Suprapubic skin (tissue), 4 donors: ENCODE measurements around the gene PRTG. TPM values are rescaled to one million over a fixed set of nuclear protein-coding genes. Genes with fewer than 3 reads are reported as not detected.

Experiments
- DNase-seq, 2 donors: peaks; one replicate each; pipeline ENCODE4 v3.0.0-alpha.2; 2019; ENCODE audit warnings: low spot score in 2 of 2
- H3K27ac ChIP-seq: fragments of 200-600 bp; sonication (generic); one replicate; pipeline ENCODE4 v1.5.1; 2019
- H3K27me3 ChIP-seq: fragments of 200-600 bp; sonication (generic); one replicate; pipeline ENCODE4 v1.5.1; 2019
- H3K36me3 ChIP-seq: fragments of 200-600 bp; sonication (generic); one replicate; pipeline ENCODE4 v1.5.1; 2019
- H3K4me1 ChIP-seq: fragments of 200-600 bp; sonication (generic); one replicate; pipeline ENCODE4 v1.5.1; 2019
- H3K4me3 ChIP-seq: fragments of 200-600 bp; sonication (generic); one replicate; pipeline ENCODE4 v1.5.1; 2019; ENCODE audit warnings: mild to moderate bottlenecking
- H3K9me3 ChIP-seq: fragments of 200-600 bp; sonication (generic); one replicate; pipeline ENCODE4 v1.5.1; 2019
- EP300 ChIP-seq: sonication (generic); formaldehyde crosslinking; IDR thresholded peaks from one replicate; pipeline ENCODE4 v1.6.1; 2017; ENCODE audit warnings: antibody characterized with exemption
- POLR2A ChIP-seq, 2 donors: fragments of 450-650 bp; IDR thresholded peaks; one replicate each; pipeline ENCODE4 v1.6.1; 2017; ENCODE audit warnings: antibody characterized with exemption in 2 of 2, mild to moderate bottlenecking in 2 of 2, moderate library complexity in 2 of 2
- POLR2AphosphoS5 ChIP-seq, 3 donors: sonication (generic); formaldehyde crosslinking; IDR thresholded peaks; one replicate each; pipeline ENCODE4 v1.6.1; 2017; ENCODE audit warnings: antibody characterized with exemption in 3 of 3
- WGBS: methylation state at CpG from one replicate; pipeline ENCODE4 v1.1.5; 2018; 5-methylcytosine and 5-hydroxymethylcytosine counted together
- total RNA-seq, 4 donors: library from RNA; depleted of rRNA; stranded (reverse); fragments of >200 nt; gene quantifications; one replicate each; pipeline ENCODE4 v1.1.0, GENCODE V29; 2016
- TF ChIP-seq, protein P1 (sequence below), 2 donors: fragments of 200-600 bp in 1 of 2; fragments of 450-650 bp in 1 of 2; sonication (generic) in 1 of 2; IDR thresholded peaks; one replicate each; pipeline ENCODE4 v1.5.1; 2016 to 2019; ENCODE audit warnings: antibody characterized with exemption in 2 of 2, mild to moderate bottlenecking in 1 of 2, moderate library complexity in 1 of 2

The PRTG gene
- total RNA-seq, 4 donors from 2014 or later, result 0.08 to 0.49 (median 0.24) TPM; not detected in 1

DNA sequence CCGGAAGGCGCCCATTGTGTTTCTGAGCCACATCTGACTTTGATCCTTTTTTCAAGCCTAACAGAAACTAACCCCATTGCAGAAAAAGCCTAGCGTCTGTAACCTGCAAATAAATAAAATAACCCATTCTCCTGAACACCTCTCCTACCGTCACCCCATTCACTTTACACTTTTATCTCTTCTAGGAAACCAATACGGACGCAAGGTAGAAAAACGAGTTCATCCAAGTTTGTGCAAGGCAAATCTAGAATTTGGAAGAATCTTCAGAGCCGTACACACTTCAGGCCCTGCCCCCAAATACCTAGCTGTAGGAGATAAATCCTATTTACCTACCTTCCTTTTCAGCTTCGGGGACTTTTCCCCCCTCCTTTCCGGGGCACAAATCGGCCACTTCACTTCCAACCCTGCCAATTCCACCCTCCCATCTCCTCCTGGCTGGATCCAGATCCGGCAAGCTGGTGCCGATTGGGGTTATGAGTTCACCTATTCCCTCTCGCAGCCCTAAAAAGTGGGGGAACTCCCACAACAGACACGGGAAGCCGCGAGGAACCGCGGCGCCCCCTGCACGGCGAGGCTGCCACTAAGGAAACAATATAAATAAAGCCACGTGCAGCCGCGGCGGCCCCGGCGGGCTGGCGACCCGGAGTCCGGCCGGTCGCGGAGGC lies 987 bp downstream of the PRTG start:
- H3K4me3 ChIP-seq, result peak overlapping the region; percentile 64
- peaks cover 25% of the 10 kb centered on the region for H3K4me1 ChIP-seq
- no peaks in the 10 kb centered on the region for H3K36me3 ChIP-seq
- no peak overlapping the region for H3K27ac ChIP-seq
- no peak for DNase-seq
- TF ChIP-seq POLR2AphosphoS5 (IDR thresholded peaks at IDR 0.05) (no peak), POLR2A (IDR thresholded peaks at IDR 0.05) (no peak), EP300 (no peak)
- TF ChIP-seq, protein P1, sequence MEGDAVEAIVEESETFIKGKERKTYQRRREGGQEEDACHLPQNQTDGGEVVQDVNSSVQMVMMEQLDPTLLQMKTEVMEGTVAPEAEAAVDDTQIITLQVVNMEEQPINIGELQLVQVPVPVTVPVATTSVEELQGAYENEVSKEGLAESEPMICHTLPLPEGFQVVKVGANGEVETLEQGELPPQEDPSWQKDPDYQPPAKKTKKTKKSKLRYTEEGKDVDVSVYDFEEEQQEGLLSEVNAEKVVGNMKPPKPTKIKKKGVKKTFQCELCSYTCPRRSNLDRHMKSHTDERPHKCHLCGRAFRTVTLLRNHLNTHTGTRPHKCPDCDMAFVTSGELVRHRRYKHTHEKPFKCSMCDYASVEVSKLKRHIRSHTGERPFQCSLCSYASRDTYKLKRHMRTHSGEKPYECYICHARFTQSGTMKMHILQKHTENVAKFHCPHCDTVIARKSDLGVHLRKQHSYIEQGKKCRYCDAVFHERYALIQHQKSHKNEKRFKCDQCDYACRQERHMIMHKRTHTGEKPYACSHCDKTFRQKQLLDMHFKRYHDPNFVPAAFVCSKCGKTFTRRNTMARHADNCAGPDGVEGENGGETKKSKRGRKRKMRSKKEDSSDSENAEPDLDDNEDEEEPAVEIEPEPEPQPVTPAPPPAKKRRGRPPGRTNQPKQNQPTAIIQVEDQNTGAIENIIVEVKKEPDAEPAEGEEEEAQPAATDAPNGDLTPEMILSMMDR (IDR thresholded peaks at IDR 0.05), result no peak
- peaks cover 56% of the 10 kb centered on the region for H3K27me3 ChIP-seq
- no peaks in the 10 kb centered on the region for H3K9me3 ChIP-seq
- 2% methylated on average over 34 of the region's 34 CpGs for WGBS

DNA sequence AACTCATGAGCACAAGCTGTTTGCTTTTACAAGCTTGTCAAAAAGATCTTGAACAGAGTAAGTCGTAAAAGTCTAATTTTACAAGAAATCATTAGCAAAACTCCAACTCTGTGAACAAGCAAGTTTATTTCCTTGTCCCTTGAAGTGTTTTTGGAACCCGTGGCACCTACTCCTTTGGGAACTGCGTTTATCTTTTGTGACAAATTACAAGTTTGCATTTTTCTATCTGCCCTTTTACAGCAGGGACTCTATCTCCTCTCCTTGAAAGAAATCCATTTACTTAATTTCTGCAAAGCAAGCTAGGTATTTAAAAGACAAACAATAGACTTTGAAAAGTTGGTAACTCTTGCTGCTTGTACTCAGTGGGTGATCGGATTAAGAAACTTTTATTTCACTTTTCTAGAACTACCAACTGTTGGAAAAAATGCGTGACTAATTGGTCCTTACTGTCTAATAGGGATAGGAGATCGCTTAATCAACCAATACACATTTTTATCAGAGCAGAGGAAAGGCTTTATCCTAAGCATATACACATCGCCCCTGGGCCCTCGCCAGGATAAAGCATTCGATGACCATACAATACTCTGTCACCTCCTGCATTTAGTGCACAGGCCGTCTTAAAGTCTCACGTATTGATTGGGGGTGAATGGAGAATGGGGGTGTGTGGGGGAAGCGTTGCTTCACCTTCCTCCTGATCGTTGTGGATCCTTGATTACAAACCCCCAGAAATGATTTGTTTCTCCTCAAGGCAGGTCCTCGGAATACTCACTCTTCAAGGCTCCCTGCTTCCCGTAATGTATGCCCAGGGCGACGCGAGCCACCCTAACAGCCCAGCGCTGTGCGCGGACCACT lies 1.7 kb downstream of the PRTG start:
- no peak overlapping the region for H3K27ac ChIP-seq
- H3K9me3 ChIP-seq, result no peaks in the 10 kb centered on the region
- peaks cover 25% of the 10 kb centered on the region for H3K4me1 ChIP-seq
- DNase-seq, result no peak
- 32% methylated on average over 21 of the region's 21 CpGs for WGBS
- peak overlapping the region; percentile 64 for H3K4me3 ChIP-seq
- no peak for TF ChIP-seq POLR2AphosphoS5 (IDR thresholded peaks at IDR 0.05)
- TF ChIP-seq, protein P1 (IDR thresholded peaks at IDR 0.05), result no peak
- TF ChIP-seq POLR2A (IDR thresholded peaks at IDR 0.05), result no peak
- no peaks in the 10 kb centered on the region for H3K36me3 ChIP-seq
- peaks cover 56% of the 10 kb centered on the region for H3K27me3 ChIP-seq

DNA sequence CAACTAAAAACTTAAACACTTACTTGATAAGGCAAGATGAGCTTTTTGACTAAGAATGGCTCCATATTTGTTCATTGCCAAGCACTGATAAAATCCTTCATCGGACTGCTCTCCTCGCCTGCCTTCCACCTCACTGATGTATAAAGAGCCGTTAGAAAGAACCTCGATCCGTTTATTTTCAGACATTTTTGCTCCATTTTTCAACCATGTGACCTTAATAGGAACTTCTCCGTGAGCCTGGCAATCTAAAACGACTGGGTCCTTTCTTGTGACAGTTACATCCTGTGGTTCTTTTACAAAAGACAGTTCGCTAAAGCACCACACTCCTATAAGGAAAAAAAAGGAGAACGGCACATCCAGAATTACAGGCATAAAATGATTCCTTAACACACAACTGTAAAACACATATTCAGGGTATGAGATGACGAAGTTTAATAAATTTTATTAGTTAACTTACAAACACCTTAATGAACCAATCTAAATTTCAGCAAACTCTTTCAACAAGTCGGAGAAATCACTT lies 2.5 kb downstream of the PRTG start:
- Histone ChIP-seq H3K27ac (no peak overlapping the region), H3K4me3 (no peak overlapping the region), H3K36me3 (no peaks in the 10 kb centered on the region), H3K4me1 (peaks cover 25% of the 10 kb centered on the region), H3K27me3 (peaks cover 56% of the 10 kb centered on the region), H3K9me3 (no peaks in the 10 kb centered on the region)
- DNase-seq, result no peak
- 62% methylated on average over 11 of the region's 11 CpGs for WGBS
- TF ChIP-seq POLR2AphosphoS5 (IDR thresholded peaks at IDR 0.05), result no peak
- no peak for TF ChIP-seq POLR2A (IDR thresholded peaks at IDR 0.05)
- TF ChIP-seq, protein P1 (IDR thresholded peaks at IDR 0.05), result no peak
- TF ChIP-seq EP300, result no peak

DNA sequence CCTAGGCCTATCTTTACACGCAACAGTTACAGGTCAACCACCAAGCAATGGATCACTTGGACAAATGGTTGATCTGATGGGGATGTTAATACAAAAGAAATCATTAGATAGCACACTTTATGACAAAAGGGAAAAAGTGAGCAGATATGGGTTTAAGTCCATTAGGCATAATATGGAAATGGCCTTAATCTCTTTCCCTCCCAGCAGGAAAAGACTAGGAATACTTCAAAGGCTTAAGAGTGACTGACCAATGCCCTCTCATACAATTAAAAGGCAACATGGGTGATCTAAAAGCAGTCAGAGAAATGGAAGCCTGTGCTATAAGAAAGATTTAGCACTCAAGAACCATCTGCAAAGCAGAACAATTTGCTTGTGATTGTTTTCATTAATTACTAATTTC lies 3.3 kb downstream of the PRTG start:
- TF ChIP-seq POLR2A (IDR thresholded peaks at IDR 0.05) (no peak), EP300 (no peak), POLR2AphosphoS5 (IDR thresholded peaks at IDR 0.05) (no peak)
- TF ChIP-seq, protein P1 (IDR thresholded peaks at IDR 0.05), result no peak
- no peak overlapping the region for H3K4me3 ChIP-seq
- no peaks in the 10 kb centered on the region for H3K9me3 ChIP-seq
- 100% methylated on average over 1 of the region's 1 CpG for WGBS
- peaks cover 56% of the 10 kb centered on the region for H3K27me3 ChIP-seq
- H3K27ac ChIP-seq, result no peak overlapping the region
- no peaks in the 10 kb centered on the region for H3K36me3 ChIP-seq
- H3K4me1 ChIP-seq, result peaks cover 25% of the 10 kb centered on the region
- DNase-seq, result no peak

DNA sequence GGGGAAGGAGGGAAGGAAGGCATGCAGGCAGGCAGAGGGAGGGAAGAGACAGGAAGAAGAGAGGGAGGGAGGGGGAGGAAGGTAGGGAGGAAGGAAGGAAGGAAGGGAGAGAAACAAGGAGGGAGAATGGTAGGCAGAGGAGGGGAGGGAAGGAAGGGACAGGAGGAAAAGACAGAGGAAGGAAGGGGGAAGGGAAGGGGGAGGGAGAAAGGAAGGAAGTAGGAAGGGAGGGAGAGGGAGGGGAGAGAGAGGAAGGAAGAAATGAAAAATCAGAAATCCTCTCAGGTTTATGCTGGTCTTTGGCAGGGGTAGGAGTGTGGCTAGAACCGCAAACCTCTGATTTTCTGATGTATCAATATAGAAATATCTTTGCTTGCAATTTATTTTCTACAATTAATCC lies 4.2 kb downstream of the PRTG start:
- Histone ChIP-seq H3K36me3 (no peaks in the 10 kb centered on the region), H3K9me3 (no peaks in the 10 kb centered on the region), H3K4me3 (no peak overlapping the region), H3K27ac (no peak overlapping the region), H3K27me3 (peaks cover 56% of the 10 kb centered on the region), H3K4me1 (peaks cover 24% of the 10 kb centered on the region)
- WGBS, result 93% methylated on average over 1 of the region's 1 CpG
- no peak for DNase-seq
- no peak for TF ChIP-seq EP300
- TF ChIP-seq, protein P1 (IDR thresholded peaks at IDR 0.05), result no peak
- no peak for TF ChIP-seq POLR2AphosphoS5 (IDR thresholded peaks at IDR 0.05)
